SHP77 (cell line): ENCODE data around the gene RAB20.

Source experiments
- DNase-seq, 2 experiments: peaks; one replicate each; lab custom pipeline; 2025; lab: John Stamatoyannopoulos, UW

RAB20 gene

GRCh38 chr13:110529522-110530311 is 31.8 kb downstream of the RAB20 start:
- DNase-seq, result no peak

- DNase-seq, result no peak
Observed at GRCh38 chr13:110528911-110529310, 32.6 kb downstream of the RAB20 start.

GRCh38 chr13:110528371-110528770 is 33.2 kb downstream of the RAB20 start:
- no peak for DNase-seq

GRCh38 chr13:110525328-110526319 is 35.9 kb downstream of the RAB20 start:
- DNase-seq, result peak; percentile 95 to 97

- peak; percentile 48 to 82 for DNase-seq
Observed at GRCh38 chr13:110524541-110525257, 36.8 kb downstream of the RAB20 start.

GRCh38 chr13:110523838-110524540 is 37.5 kb downstream of the RAB20 start:
- DNase-seq, result no peak

- DNase-seq, result no peak
Observed at GRCh38 chr13:110523180-110523579, 38.3 kb downstream of the RAB20 start.

- no peak for DNase-seq
Observed at GRCh38 chr13:110522721-110523120, 38.8 kb downstream of the RAB20 start.

- DNase-seq, result no peak
Observed at GRCh38 chr13:110521946-110522345, 39.6 kb downstream of the RAB20 start.

- no peak for DNase-seq
Observed at GRCh38 chr13:110521296-110521680, 40.2 kb downstream of the RAB20 start.

- DNase-seq, result no peak
Observed at GRCh38 chr13:110520431-110521295, 40.9 kb downstream of the RAB20 start.

GRCh38 chr13:110519506-110519905 is 42.0 kb downstream of the RAB20 start:
- DNase-seq, result no peak

- DNase-seq, result no peak
Observed at GRCh38 chr13:110519046-110519445, 42.5 kb downstream of the RAB20 start.

- no peak for DNase-seq
Observed at GRCh38 chr13:110518571-110518970, 43.0 kb downstream of the RAB20 start.

- no peak for DNase-seq
Observed at GRCh38 chr13:110518226-110518525, 43.3 kb downstream of the RAB20 start.

- no peak for DNase-seq
Observed at GRCh38 chr13:110517505-110518225, 43.9 kb downstream of the RAB20 start.

GRCh38 chr13:110516500-110516899 is 45.0 kb downstream of the RAB20 start:
- no peak for DNase-seq

GRCh38 chr13:110512198-110512740 is 49.3 kb downstream of the RAB20 start:
- no peak for DNase-seq

- peak in 1 of 2 experiments; percentile 12 for DNase-seq
Observed at GRCh38 chr13:110511509-110512181, 49.9 kb downstream of the RAB20 start.
